ENCODE data around the gene RBM18. TPM values are rescaled to one million over a fixed set of nuclear protein-coding genes. Genes with fewer than 3 reads are reported as not detected.

RBM18 gene
- 13.0 to 24.0 TPM (median 21.8 TPM) in 5 replicates for total RNA-seq (2022; extraction: Qiagen RNA extraction; ENCODE audit: low read depth)

GRCh38 chr9:122264360-122265148, at the start of gene RBM18, which contains the start of gene MRRF:
RBM18 (minus strand) TSS chr9:122264840; CDS start chr9:122261492, 3,348 bp downstream.
MRRF (plus strand) TSS chr9:122264882; CDS start chr9:122270892, 6,010 bp downstream.

GRCh38 chr9:122228568-122229484, 35.8 kb downstream of the RBM18 start, which contains the start of gene LHX6:
LHX6 (minus strand) TSS chr9:122228957; CDS start chr9:122228740, 217 bp downstream.

Other genes with a start within 250 kb of the RBM18 start
- gene TTLL11, start 171.5 kb downstream of the RBM18 start, total RNA-seq (2022; extraction: Qiagen RNA extraction; ENCODE audit: low read depth) = 3.1 to 4.9 TPM (median 3.9 TPM) in 5 replicates
- gene NDUFA8, start 105.1 kb downstream of the RBM18 start, total RNA-seq (2022; extraction: Qiagen RNA extraction; ENCODE audit: low read depth) = 96.3 to 108 TPM (median 104 TPM) in 5 replicates
- 0.42 TPM in 1 of 5 replicates, not detected in the others for gene MORN5, start 104.9 kb downstream of the RBM18 start, total RNA-seq (2022; extraction: Qiagen RNA extraction; ENCODE audit: low read depth)
- gene LHX6, start 35.9 kb downstream of the RBM18 start, total RNA-seq (2022; extraction: Qiagen RNA extraction; ENCODE audit: low read depth) = 0.30 to 0.41 TPM (median 0.40 TPM) in 5 replicates
- 60.9 to 75.1 TPM (median 67.0 TPM) in 5 replicates for gene MRRF, start within 50 bp of the RBM18 start, total RNA-seq (2022; extraction: Qiagen RNA extraction; ENCODE audit: low read depth)
- 1.3 to 1.7 TPM (median 1.5 TPM) in 5 replicates for gene PTGS1, start 106.2 kb upstream of the RBM18 start, total RNA-seq (2022; extraction: Qiagen RNA extraction; ENCODE audit: low read depth)
- not detected in 5 replicates for gene OR1J1, start 213.1 kb upstream of the RBM18 start, total RNA-seq (2022; extraction: Qiagen RNA extraction; ENCODE audit: low read depth)
- 0.10 TPM in 1 of 5 replicates, not detected in the others for gene OR1J2, start 246.0 kb upstream of the RBM18 start, total RNA-seq (2022; extraction: Qiagen RNA extraction; ENCODE audit: low read depth)